Activated CD8-positive, alpha-beta memory T cell treated with anti-CD3 and anti-CD28 coated beads for 36 hours (primary cell): ENCODE results near the gene EPHB1. TPM values are rescaled to one million over a fixed set of nuclear protein-coding genes. Genes with fewer than 3 reads are reported as not detected.

ENCODE experiments used
- CTCF ChIA-PET: fragments of 350-600 bp; sonication (Branson Sonifier 250); formaldehyde crosslinking; loops from one replicate; lab custom pipeline; 2021; ENCODE audit warnings: antibody characterized with exemption; lab: Charles Lee
- POLR2A ChIA-PET: fragments of 350-600 bp; sonication (Branson Sonifier 250); formaldehyde crosslinking; loops from one replicate; lab custom pipeline; 2021; ENCODE audit warnings: antibody characterized with exemption; lab: Charles Lee
- total RNA-seq, 2 experiments: library from RNA; stranded (reverse); gene quantifications; one replicate each; pipeline ENCODE4 v1.2.3, GENCODE V29; 2021

EPHB1 gene
- total RNA-seq, 2 experiments from 2014 or later: not detected

- ChIA-PET CTCF (no interaction called here), POLR2A (no interaction called here)
These were observed 74.2 kb downstream of the EPHB1 start for GRCh38 chr3:134869153-134869726.

GRCh38 chr3:134871818-134872217 is 76.8 kb downstream of the EPHB1 start:
- CTCF ChIA-PET: no interaction called here
- POLR2A ChIA-PET: no interaction called here

GRCh38 chr3:134872440-134873388 is 77.7 kb downstream of the EPHB1 start:
- POLR2A ChIA-PET: no interaction called here
- CTCF ChIA-PET: no interaction called here

- POLR2A ChIA-PET: no interaction called here
- CTCF ChIA-PET: no interaction called here
These were observed 78.7 kb downstream of the EPHB1 start for GRCh38 chr3:134873789-134874188.

GRCh38 chr3:134874737-134875413 is 79.8 kb downstream of the EPHB1 start:
- ChIA-PET POLR2A (no interaction called here), CTCF (no interaction called here)

GRCh38 chr3:134876836-134877235 is 81.8 kb downstream of the EPHB1 start:
- POLR2A ChIA-PET: no interaction called here
- CTCF ChIA-PET: no interaction called here

GRCh38 chr3:134877788-134878187 is 82.7 kb downstream of the EPHB1 start:
- POLR2A ChIA-PET: no interaction called here
- CTCF ChIA-PET: no interaction called here

GRCh38 chr3:134879990-134880389 is 84.9 kb downstream of the EPHB1 start:
- ChIA-PET CTCF (no interaction called here), POLR2A (no interaction called here)

GRCh38 chr3:134880431-134880830 is 85.4 kb downstream of the EPHB1 start:
- ChIA-PET POLR2A (no interaction called here), CTCF (no interaction called here)

- ChIA-PET CTCF (no interaction called here), POLR2A (no interaction called here)
These were observed 86.2 kb downstream of the EPHB1 start for GRCh38 chr3:134881305-134881704.

- POLR2A ChIA-PET: no interaction called here
- CTCF ChIA-PET: no interaction called here
These were observed 88.8 kb downstream of the EPHB1 start for GRCh38 chr3:134883697-134884385.

- POLR2A ChIA-PET: no interaction called here
- CTCF ChIA-PET: no interaction called here
These were observed 91.0 kb downstream of the EPHB1 start for GRCh38 chr3:134885877-134886621.

- CTCF ChIA-PET: no interaction called here
These were observed 91.9 kb downstream of the EPHB1 start for GRCh38 chr3:134886991-134887390.

GRCh38 chr3:134887536-134887935 is 92.5 kb downstream of the EPHB1 start:
- CTCF ChIA-PET: no interaction called here

More at GRCh38 chr3:134886991-134887390, 91.9 kb downstream of the EPHB1 start:
- POLR2A ChIA-PET: no interaction called here

GRCh38 chr3:134892326-134892725 is 97.3 kb downstream of the EPHB1 start:
- ChIA-PET CTCF (no interaction called here), POLR2A (no interaction called here)

More at GRCh38 chr3:134887536-134887935, 92.5 kb downstream of the EPHB1 start:
- POLR2A ChIA-PET: no interaction called here

GRCh38 chr3:134892761-134893160 is 97.7 kb downstream of the EPHB1 start:
- POLR2A ChIA-PET: no interaction called here
- CTCF ChIA-PET: no interaction called here

GRCh38 chr3:134894533-134894932 is 99.5 kb downstream of the EPHB1 start:
- ChIA-PET CTCF (no interaction called here), POLR2A (no interaction called here)

GRCh38 chr3:134895181-134895580 is 100.1 kb downstream of the EPHB1 start:
- POLR2A ChIA-PET: no interaction called here
- CTCF ChIA-PET: no interaction called here

GRCh38 chr3:134896141-134896540 is 101.1 kb downstream of the EPHB1 start:
- ChIA-PET POLR2A (no interaction called here), CTCF (no interaction called here)
